Measurements from ENCODE around the gene POLR3GL. TPM values are rescaled to one million over a fixed set of nuclear protein-coding genes. Genes with fewer than 3 reads are reported as not detected.
A peak's percentile ranks its signal among the peaks of the same experiment; 100 is the strongest.

POLR3GL gene
- total RNA-seq, 1 experiment from 2014 or later: 8.5 TPM

GRCh38 chr1:145958734-145959133, 5.8 kb upstream of the POLR3GL start:
- CTCF ChIA-PET: interaction anchor here (1.2 kb wide), 2 partner anchors 19 to 31 kb away, joined by 4 to 5 read pairs; partner anchors contain the start of gene RBM8A
- no peak for TF ChIP-seq CTCF (conservative IDR thresholded peaks at IDR 0.05; ENCODE audit: low read depth, low read length)
- TF ChIP-seq EZH2 (IDR thresholded peaks at IDR 0.05; ENCODE audit: borderline replicate concordance, low read depth, low read length, poor library complexity, severe bottlenecking): no peak
- Histone ChIP-seq H3K36me3 (ENCODE audit: insufficient read depth, low read length, poor library complexity, severe bottlenecking) (no peaks in the 10 kb centered on the region), H3K4me1 (ENCODE audit: insufficient read depth, low read length, poor library complexity, severe bottlenecking) (peaks cover 53% of the 10 kb centered on the region), H3K4me3 (ENCODE audit: low read depth, low read length, poor library complexity, severe bottlenecking) (no peak overlapping the region), H3K9me3 (ENCODE audit: low read depth, low read length, poor library complexity, severe bottlenecking) (no peaks in the 10 kb centered on the region), H3K27ac (ENCODE audit: low read depth, low read length, poor library complexity, severe bottlenecking) (no peak overlapping the region), H3K27me3 (replicated peaks; ENCODE audit: insufficient read depth, low read depth, low read length, poor library complexity) (no peaks in the 10 kb centered on the region)
- no peak for DNase-seq (ENCODE audit: low spot score)
- intact Hi-C loops (cut with micrococcal nuclease; ENCODE audit: unreplicated experiment): loop anchor here (5.0 kb wide), 1 partner anchor 101 kb away; the partner anchor contains the start of gene PIAS3
- POLR2A ChIA-PET (ENCODE audit: low non-redundant PET): no interaction called here
- BruUV-seq (replicated peaks): no TSS peak

GRCh38 chr1:145959333-145959732, 5.2 kb upstream of the POLR3GL start:
- DNase-seq (ENCODE audit: low spot score): no peak
- no TSS peak for BruUV-seq (replicated peaks)
- no peak overlapping the region for H3K4me3 ChIP-seq (ENCODE audit: low read depth, low read length, poor library complexity, severe bottlenecking)
- H3K27ac ChIP-seq (ENCODE audit: low read depth, low read length, poor library complexity, severe bottlenecking): no peak overlapping the region
- no peaks in the 10 kb centered on the region for H3K36me3 ChIP-seq (ENCODE audit: insufficient read depth, low read length, poor library complexity, severe bottlenecking)
- intact Hi-C loops (cut with micrococcal nuclease; ENCODE audit: unreplicated experiment): loop anchor here (5.0 kb wide), 1 partner anchor 102 kb away; the partner anchor contains the start of gene PIAS3
- H3K27me3 ChIP-seq (replicated peaks; ENCODE audit: insufficient read depth, low read depth, low read length, poor library complexity): no peaks in the 10 kb centered on the region
- peaks cover 55% of the 10 kb centered on the region for H3K4me1 ChIP-seq (ENCODE audit: insufficient read depth, low read length, poor library complexity, severe bottlenecking)
- ChIA-PET CTCF (no interaction called here), POLR2A (ENCODE audit: low non-redundant PET) (no interaction called here)
- no peaks in the 10 kb centered on the region for H3K9me3 ChIP-seq (ENCODE audit: low read depth, low read length, poor library complexity, severe bottlenecking)
- no peak for TF ChIP-seq CTCF (conservative IDR thresholded peaks at IDR 0.05; ENCODE audit: low read depth, low read length)
- TF ChIP-seq EZH2 (IDR thresholded peaks at IDR 0.05; ENCODE audit: borderline replicate concordance, low read depth, low read length, poor library complexity, severe bottlenecking): no peak

DNA sequence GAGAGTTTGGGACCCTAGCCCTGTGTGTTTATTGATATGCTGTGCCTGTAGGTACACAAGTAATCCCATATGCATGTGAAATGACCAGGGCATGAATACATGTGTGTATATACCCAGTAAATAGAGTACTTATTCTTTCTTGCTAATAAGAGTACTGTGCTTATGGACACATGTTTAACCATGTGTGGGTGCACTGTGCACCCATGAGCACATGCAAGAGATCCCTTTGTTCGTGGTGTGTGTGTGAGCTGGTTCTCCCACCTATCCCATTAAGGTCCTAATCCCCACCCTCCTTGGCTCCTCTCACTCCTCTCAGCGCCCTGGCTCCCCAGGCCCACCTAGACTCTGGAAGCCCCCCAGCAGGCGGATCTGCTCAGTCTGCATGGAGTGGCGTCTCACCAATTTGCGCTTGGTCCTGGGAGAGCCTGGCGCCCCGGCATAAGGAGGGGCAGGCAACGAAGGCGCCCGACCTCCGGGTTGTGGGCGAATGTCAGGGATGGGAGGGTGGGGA, 4.5 kb upstream of the POLR3GL start:
- ChIA-PET CTCF (no interaction called here), POLR2A (ENCODE audit: low non-redundant PET) (interaction anchor here (0.6 kb wide), 1 partner anchor 44 kb away, joined by 5 read pairs; no protein-coding TSS in a partner anchor)
- peak overlapping the region; percentile 71 for H3K4me3 ChIP-seq (ENCODE audit: low read depth, low read length, poor library complexity, severe bottlenecking)
- TF ChIP-seq CTCF (conservative IDR thresholded peaks at IDR 0.05; ENCODE audit: low read depth, low read length) (no peak), EZH2 (IDR thresholded peaks at IDR 0.05; ENCODE audit: borderline replicate concordance, low read depth, low read length, poor library complexity, severe bottlenecking) (no peak)
- no peaks in the 10 kb centered on the region for H3K9me3 ChIP-seq (ENCODE audit: low read depth, low read length, poor library complexity, severe bottlenecking)
- H3K36me3 ChIP-seq (ENCODE audit: insufficient read depth, low read length, poor library complexity, severe bottlenecking): no peaks in the 10 kb centered on the region
- H3K27ac ChIP-seq (ENCODE audit: low read depth, low read length, poor library complexity, severe bottlenecking): peak overlapping the region; percentile 28
- H3K27me3 ChIP-seq (replicated peaks; ENCODE audit: insufficient read depth, low read depth, low read length, poor library complexity): no peaks in the 10 kb centered on the region
- H3K4me1 ChIP-seq (ENCODE audit: insufficient read depth, low read length, poor library complexity, severe bottlenecking): peaks cover 48% of the 10 kb centered on the region
- intact Hi-C loops (cut with micrococcal nuclease; ENCODE audit: unreplicated experiment): loop anchor here (5.0 kb wide), 2 partner anchors 33 to 103 kb away; partner anchors contain the start of genes PIAS3 and RBM8A
- no TSS peak for BruUV-seq (replicated peaks)
- no peak for DNase-seq (ENCODE audit: low spot score)

Data from A673 (cell line).